Epithelial cell of esophagus (primary cell): ENCODE results near the gene PGBD5.

Source experiments
- DNase-seq: peaks from one replicate; pipeline ENCODE4 v3.0.0; 2010; ENCODE audit warnings: low read depth
- H3K4me3 ChIP-seq: 2 replicates; pipeline ENCODE4 v1.5.1; 2011; ENCODE audit warnings: mild to moderate bottlenecking, low read length, control low read depth
- TF ChIP-seq, protein P1 (sequence below): IDR thresholded peaks from 2 replicates; pipeline ENCODE4 v1.5.1; 2011; ENCODE audit warnings: low read depth, mild to moderate bottlenecking, low read length, control low read depth, inconsistent platforms; ENCODE audit not compliant: insufficient read depth; ENCODE audit errors: missing control alignments

Gene PGBD5

DNA sequence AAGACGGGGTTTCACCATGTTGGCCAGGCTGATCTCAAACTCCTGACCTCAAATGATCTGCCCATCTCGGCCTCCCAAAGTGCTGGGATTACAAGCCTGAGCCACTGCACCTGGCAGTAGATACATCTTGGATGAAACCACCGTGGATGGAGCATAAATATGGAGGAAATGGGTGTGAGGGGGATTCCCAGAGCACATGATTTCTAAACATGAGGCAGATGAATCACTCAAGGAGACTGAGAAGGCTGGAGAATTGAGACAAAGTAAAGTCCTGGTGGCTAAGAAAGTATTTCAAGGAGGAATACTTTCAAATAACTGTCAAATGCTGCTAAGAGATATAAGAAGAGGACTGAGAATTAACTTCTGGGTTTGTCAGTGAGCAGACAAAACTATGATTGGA lies 5.4 kb upstream of the PGBD5 start:
- no peak for DNase-seq
- no peak overlapping the region for H3K4me3 ChIP-seq
- TF ChIP-seq, protein P1, sequence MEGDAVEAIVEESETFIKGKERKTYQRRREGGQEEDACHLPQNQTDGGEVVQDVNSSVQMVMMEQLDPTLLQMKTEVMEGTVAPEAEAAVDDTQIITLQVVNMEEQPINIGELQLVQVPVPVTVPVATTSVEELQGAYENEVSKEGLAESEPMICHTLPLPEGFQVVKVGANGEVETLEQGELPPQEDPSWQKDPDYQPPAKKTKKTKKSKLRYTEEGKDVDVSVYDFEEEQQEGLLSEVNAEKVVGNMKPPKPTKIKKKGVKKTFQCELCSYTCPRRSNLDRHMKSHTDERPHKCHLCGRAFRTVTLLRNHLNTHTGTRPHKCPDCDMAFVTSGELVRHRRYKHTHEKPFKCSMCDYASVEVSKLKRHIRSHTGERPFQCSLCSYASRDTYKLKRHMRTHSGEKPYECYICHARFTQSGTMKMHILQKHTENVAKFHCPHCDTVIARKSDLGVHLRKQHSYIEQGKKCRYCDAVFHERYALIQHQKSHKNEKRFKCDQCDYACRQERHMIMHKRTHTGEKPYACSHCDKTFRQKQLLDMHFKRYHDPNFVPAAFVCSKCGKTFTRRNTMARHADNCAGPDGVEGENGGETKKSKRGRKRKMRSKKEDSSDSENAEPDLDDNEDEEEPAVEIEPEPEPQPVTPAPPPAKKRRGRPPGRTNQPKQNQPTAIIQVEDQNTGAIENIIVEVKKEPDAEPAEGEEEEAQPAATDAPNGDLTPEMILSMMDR, result no peak

DNA sequence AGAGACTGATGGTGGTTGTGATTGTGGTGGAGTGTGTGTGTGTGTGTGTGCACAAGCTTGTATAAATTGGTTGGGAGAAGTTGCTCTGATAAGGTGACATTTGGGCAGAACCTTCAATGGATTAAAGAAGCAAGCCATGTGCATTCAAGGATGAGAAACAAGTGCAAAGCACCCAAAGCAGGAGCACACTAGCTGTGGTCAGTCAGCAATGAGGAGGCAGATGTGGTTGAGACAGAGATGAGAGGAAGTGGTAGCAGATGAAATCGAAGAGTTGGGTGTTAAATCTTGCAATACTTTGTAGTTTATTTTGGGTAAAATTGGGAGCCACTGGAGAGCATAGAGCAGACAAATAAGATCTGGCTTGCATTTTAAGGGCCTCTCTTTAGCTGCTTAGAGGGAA lies 4.4 kb upstream of the PGBD5 start:
- DNase-seq, result no peak
- TF ChIP-seq, protein P1, result no peak
- H3K4me3 ChIP-seq, result no peak overlapping the region

DNA sequence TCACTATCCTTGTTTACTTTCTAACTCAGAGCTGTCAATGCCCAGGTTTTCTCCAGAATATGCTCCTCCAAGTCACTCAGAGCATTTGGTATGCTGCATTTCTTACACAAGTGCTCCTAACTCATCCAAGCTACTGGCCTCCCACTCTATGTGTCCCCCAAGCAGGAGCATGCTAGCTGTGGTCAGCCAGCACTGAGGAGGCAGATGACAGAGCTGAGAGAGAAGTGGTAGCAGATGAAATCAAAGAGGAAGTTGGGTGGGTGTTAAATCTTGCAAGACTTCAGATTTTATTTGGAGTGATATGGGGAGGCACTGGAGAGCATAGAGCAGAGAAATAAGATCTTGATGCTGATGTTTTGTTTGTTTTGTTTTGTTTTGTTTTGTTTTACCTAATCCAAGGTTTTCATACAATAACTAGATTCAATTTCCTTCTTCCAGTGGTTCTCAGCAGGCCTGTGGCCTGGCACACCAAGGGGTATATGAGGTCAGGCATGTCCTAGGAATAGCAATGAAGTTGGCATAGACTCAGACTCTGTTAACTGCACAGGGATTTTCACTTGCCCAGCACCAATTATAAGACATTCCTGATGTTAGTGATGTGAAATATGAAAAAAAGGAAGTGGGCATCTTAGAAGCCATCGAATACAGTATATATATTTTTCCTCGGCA lies 3.1 kb upstream of the PGBD5 start:
- TF ChIP-seq, protein P1, result no peak
- DNase-seq, result no peak
- no peak overlapping the region for H3K4me3 ChIP-seq

DNA sequence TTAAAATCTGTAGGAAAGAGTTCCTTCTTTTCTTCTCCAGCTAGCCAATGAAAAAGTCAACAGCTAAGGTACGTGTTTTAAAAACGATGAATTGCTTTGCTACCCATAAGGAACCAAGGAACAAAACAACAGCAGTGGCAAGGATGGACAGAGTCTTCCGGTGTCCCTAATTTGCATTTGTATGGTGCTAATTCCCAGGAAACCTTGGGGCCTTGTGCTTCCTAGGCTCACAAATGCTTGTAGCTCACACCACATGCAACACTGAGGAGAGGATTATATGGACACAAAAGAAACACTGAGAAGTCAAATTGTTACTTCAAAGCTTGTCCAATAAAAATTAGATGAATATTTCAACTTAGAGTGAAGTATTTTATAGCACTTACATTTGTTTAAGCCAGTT lies 1.8 kb upstream of the PGBD5 start:
- DNase-seq, result no peak
- H3K4me3 ChIP-seq, result no peak overlapping the region
- TF ChIP-seq, protein P1, result no peak

DNA sequence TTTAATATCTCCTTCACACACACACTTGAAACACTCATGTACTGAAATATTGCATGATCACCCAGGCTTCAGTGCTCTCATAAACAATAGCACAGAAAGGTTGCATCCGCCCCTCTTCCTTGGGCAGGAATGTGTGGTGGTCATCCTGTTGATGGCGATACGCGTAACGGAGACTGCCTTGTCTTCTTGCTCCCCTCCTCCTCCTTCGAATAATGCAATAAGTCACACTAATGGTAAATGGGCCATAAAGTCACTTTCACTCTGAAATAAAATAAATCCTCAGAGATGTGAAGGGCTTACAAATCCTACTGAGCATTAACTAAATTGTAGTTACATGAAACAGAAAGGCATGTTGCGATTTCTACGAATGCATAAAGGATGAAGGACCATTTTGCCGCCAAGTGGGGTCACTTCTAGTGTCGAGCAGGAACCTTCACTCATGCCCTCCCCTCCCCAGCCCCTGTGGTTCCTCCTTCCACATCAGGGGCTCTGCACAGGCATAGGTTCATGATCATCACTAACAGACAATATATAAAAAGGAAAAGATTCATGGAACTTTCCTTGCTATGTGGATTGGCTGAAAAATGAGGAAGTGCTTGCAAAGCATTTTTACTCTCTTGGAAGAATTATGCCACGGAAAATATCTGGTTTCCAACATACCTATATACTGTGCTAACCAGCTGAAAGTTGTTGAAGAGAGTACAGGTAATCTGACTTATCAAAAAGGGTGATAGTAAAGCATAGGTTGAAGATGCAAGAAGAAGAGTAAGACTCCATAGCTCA lies 1.2 kb upstream of the PGBD5 start:
- H3K4me3 ChIP-seq, result no peak overlapping the region
- TF ChIP-seq, protein P1, result no peak
- no peak for DNase-seq

DNA sequence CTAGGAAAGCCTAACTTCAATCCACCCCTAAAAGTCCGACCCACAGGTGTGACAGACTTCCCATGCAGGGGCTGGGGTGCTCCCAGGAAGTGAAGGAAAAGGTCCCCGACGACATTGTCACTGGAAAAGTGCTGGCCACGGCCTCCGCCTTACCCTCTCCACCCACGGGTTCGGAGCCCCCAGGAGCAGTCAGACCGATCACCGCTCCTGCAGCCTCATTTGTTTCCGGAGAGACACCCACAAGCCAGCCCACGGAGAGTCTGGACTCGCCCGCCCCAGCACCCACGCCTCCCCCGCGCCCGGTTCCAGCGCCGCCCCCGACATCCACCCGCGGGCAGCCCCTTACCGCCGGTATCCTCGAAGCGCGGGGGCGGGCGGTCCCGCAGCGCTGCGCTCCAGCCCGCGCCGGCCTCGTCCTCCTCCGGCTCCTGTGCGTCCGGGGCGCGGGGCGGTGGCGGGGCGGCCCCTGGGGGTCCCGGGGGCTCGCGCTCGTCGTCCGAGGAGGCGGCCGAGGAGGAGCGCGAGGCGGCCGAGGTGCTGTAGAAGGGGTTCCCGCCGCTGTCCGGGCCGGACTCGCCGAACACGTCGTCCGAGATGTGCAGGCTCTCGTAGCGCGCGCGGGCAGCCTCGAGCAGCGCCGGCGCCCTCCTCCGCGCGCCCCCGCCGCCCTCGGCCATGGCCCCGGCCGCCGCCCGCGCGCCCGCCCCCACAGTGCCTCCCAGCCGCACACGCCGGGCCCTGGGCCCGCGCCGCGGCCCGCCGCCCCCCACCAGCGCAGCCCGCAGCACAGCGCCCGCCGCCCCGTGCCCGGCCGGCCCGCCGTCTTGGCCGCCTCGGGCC lies 660 bp downstream of the PGBD5 start:
- TF ChIP-seq, protein P1, result no peak
- DNase-seq, result no peak
- peak overlapping the region; percentile 41 for H3K4me3 ChIP-seq
